Measurements from ENCODE around the gene COX6B1. TPM values are rescaled to one million over a fixed set of nuclear protein-coding genes. Genes with fewer than 3 reads are reported as not detected.

COX6B1 gene
- polyA plus RNA-seq, 1 donor from 2014 or later, result 1,013 TPM

- Histone ChIP-seq H3K9ac (ENCODE audit: low read length) (no peak overlapping the region), H3F3A (ENCODE audit: insufficient read depth, low read length, poor library complexity, severe bottlenecking) (no peaks in the 10 kb centered on the region), H3K79me2 (replicated peaks; ENCODE audit: insufficient read depth, low read length) (no peaks in the 10 kb centered on the region), H3K27me3 (ENCODE audit: insufficient read depth, low read depth, low read length) (peaks cover 16% of the 10 kb centered on the region), H3K4me2 (ENCODE audit: low read length) (no peak overlapping the region), H3K9me2 (ENCODE audit: insufficient read depth, low read length) (no peaks in the 10 kb centered on the region), H2AFZ (ENCODE audit: low read depth, low read length) (no peak overlapping the region), H3K4me3 (ENCODE audit: low read length) (no peak overlapping the region), H3K36me3 (ENCODE audit: insufficient read depth, low read length) (no peaks in the 10 kb centered on the region), H3K9me3 (ENCODE audit: low read length) (no peaks in the 10 kb centered on the region), H3K27ac (ENCODE audit: low read length) (no peak overlapping the region), H4K20me1 (ENCODE audit: insufficient read depth) (no peaks in the 10 kb centered on the region)
- no peak for TF ChIP-seq REST (IDR thresholded peaks at IDR 0.05; ENCODE audit: borderline replicate concordance)
- no peak for TF ChIP-seq RAD21 (conservative IDR thresholded peaks at IDR 0.05)
- TF ChIP-seq, protein P1, sequence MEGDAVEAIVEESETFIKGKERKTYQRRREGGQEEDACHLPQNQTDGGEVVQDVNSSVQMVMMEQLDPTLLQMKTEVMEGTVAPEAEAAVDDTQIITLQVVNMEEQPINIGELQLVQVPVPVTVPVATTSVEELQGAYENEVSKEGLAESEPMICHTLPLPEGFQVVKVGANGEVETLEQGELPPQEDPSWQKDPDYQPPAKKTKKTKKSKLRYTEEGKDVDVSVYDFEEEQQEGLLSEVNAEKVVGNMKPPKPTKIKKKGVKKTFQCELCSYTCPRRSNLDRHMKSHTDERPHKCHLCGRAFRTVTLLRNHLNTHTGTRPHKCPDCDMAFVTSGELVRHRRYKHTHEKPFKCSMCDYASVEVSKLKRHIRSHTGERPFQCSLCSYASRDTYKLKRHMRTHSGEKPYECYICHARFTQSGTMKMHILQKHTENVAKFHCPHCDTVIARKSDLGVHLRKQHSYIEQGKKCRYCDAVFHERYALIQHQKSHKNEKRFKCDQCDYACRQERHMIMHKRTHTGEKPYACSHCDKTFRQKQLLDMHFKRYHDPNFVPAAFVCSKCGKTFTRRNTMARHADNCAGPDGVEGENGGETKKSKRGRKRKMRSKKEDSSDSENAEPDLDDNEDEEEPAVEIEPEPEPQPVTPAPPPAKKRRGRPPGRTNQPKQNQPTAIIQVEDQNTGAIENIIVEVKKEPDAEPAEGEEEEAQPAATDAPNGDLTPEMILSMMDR (IDR thresholded peaks at IDR 0.05; ENCODE audit: poor library complexity, severe bottlenecking), result no peak
- TF ChIP-seq TAF1 (IDR thresholded peaks at IDR 0.05; ENCODE audit: low read depth), result no peak
- TF ChIP-seq SMC3 (conservative IDR thresholded peaks at IDR 0.05; ENCODE audit: poor library complexity), result no peak
- TF ChIP-seq EP300 (conservative IDR thresholded peaks at IDR 0.05; ENCODE audit: poor library complexity, severe bottlenecking), result no peak
- no peak for TF ChIP-seq MXI1 (conservative IDR thresholded peaks at IDR 0.05; ENCODE audit: poor library complexity, severe bottlenecking)
- no peak for TF ChIP-seq EZH2 (IDR thresholded peaks at IDR 0.05; ENCODE audit: borderline replicate concordance, insufficient read depth, low read length, poor library complexity, severe bottlenecking)
- no peak for TF ChIP-seq POLR2AphosphoS5 (IDR thresholded peaks at IDR 0.05)
Measured at GRCh38 chr19:35673121-35673804, 25.1 kb downstream of the COX6B1 start.

DNA sequence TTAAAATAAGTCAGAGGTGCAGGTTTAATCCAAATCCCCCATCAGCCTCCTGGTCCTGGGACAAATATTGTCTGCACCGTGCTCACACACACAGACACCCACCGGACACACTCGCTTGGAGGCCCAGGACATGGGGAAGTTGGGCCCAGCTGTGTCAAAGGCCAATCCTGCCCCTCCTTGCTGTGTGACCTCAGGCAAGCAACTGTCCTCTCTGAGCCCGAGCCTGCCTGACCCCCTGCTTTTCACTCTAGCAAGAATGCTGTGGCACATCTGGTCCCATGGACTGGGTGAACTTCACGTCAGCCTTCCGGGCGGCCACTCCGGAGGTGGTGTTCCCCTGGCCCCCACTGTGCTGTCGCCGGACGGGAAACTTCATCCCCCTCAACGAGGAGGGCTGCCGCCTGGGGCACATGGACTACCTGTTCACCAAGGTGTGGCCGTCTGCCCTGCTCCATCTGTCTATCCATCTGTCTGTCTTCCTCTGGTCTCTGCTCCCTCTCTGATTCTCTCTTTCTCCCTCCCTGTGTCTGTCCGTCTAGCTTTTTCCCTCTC, 27.5 kb downstream of the COX6B1 start:
- no peaks in the 10 kb centered on the region for H4K20me1 ChIP-seq (ENCODE audit: insufficient read depth)
- no peaks in the 10 kb centered on the region for H3K9me3 ChIP-seq (ENCODE audit: low read length)
- H3K9me2 ChIP-seq (ENCODE audit: insufficient read depth, low read length), result no peaks in the 10 kb centered on the region
- H3F3A ChIP-seq (ENCODE audit: insufficient read depth, low read length, poor library complexity, severe bottlenecking), result no peaks in the 10 kb centered on the region
- TF ChIP-seq RAD21 (conservative IDR thresholded peaks at IDR 0.05) (no peak), TAF1 (IDR thresholded peaks at IDR 0.05; ENCODE audit: low read depth) (no peak), EP300 (conservative IDR thresholded peaks at IDR 0.05; ENCODE audit: poor library complexity, severe bottlenecking) (no peak), MXI1 (conservative IDR thresholded peaks at IDR 0.05; ENCODE audit: poor library complexity, severe bottlenecking) (no peak), SMC3 (conservative IDR thresholded peaks at IDR 0.05; ENCODE audit: poor library complexity) (no peak)
- no peak overlapping the region for H3K4me3 ChIP-seq (ENCODE audit: low read length)
- no peak overlapping the region for H2AFZ ChIP-seq (ENCODE audit: low read depth, low read length)
- H3K36me3 ChIP-seq (ENCODE audit: insufficient read depth, low read length), result no peaks in the 10 kb centered on the region
- H3K9ac ChIP-seq (ENCODE audit: low read length), result no peak overlapping the region
- H3K79me2 ChIP-seq (replicated peaks; ENCODE audit: insufficient read depth, low read length), result no peaks in the 10 kb centered on the region
- no peak overlapping the region for H3K4me2 ChIP-seq (ENCODE audit: low read length)
- H3K27ac ChIP-seq (ENCODE audit: low read length), result no peak overlapping the region
- peaks cover 16% of the 10 kb centered on the region for H3K27me3 ChIP-seq (ENCODE audit: insufficient read depth, low read depth, low read length)
